ENCODE measurements around the gene NCOA4. TPM values are rescaled to one million over a fixed set of nuclear protein-coding genes. Genes with fewer than 3 reads are reported as not detected.

NCOA4 gene
- total RNA-seq, 1 experiment from 2014 or later: 61.7 TPM

GRCh38 chr10:46077731-46078413, 47.4 kb upstream of the NCOA4 start:
- DNase-seq: no peak
- no peak overlapping the region for H3K4me2 ChIP-seq (ENCODE audit: low read length)
- ATAC-seq: no peak
- no TSS peak for BruUV-seq (replicated peaks)
- no peak overlapping the region for H3K4me3 ChIP-seq (ENCODE audit: low read length)
- H3K27me3 ChIP-seq (ENCODE audit: low read length): no peaks in the 10 kb centered on the region
- H3K27ac ChIP-seq (ENCODE audit: low read length): no peak overlapping the region
- no peaks in the 10 kb centered on the region for H3K79me2 ChIP-seq (ENCODE audit: low read length)
- no peak overlapping the region for H2AFZ ChIP-seq (ENCODE audit: low read length)
- H3K36me3 ChIP-seq (ENCODE audit: low read depth, low read length): no peaks in the 10 kb centered on the region
- no peaks in the 10 kb centered on the region for H3K4me1 ChIP-seq (ENCODE audit: insufficient read depth, low read length)
- POLR2A ChIA-PET (ENCODE audit: unreplicated experiment): no interaction called here
- H3K9ac ChIP-seq (ENCODE audit: low read length): no peak overlapping the region
- H3K9me2 ChIP-seq (replicated peaks; ENCODE audit: low read length): no peaks in the 10 kb centered on the region
- CTCF ChIA-PET: no interaction called here
- no peaks in the 10 kb centered on the region for H4K20me1 ChIP-seq (ENCODE audit: low read length)
- H3K9me3 ChIP-seq (ENCODE audit: low read length): no peaks in the 10 kb centered on the region
- no peak for TF ChIP-seq EZH2 (IDR thresholded peaks at IDR 0.05; ENCODE audit: low read length, unreplicated experiment)
- no peaks in the 10 kb centered on the region for H3F3A ChIP-seq (ENCODE audit: low read length, unreplicated experiment)
- intact Hi-C loops (cut with micrococcal nuclease): no loop called here

- intact Hi-C loops (cut with micrococcal nuclease): no loop called here
- TF ChIP-seq EZH2 (IDR thresholded peaks at IDR 0.05; ENCODE audit: low read length, unreplicated experiment): no peak
- no peak for TF ChIP-seq EZH2phosphoT487 (IDR thresholded peaks at IDR 0.05; ENCODE audit: borderline replicate concordance, low read length)
- no peak for TF ChIP-seq CTCF (conservative IDR thresholded peaks at IDR 0.05; ENCODE audit: low read depth, low read length)
- no peaks in the 10 kb centered on the region for H3K27me3 ChIP-seq (ENCODE audit: low read length)
- no peaks in the 10 kb centered on the region for H3K4me1 ChIP-seq (ENCODE audit: insufficient read depth, low read length)
- ChIA-PET CTCF (no interaction called here), POLR2A (ENCODE audit: unreplicated experiment) (no interaction called here)
- no peaks in the 10 kb centered on the region for H3K79me2 ChIP-seq (ENCODE audit: low read length)
- no peak overlapping the region for H3K4me3 ChIP-seq (ENCODE audit: low read length)
- no peaks in the 10 kb centered on the region for H3F3A ChIP-seq (ENCODE audit: low read length, unreplicated experiment)
- BruUV-seq (replicated peaks): no TSS peak
- no peaks in the 10 kb centered on the region for H3K9me2 ChIP-seq (replicated peaks; ENCODE audit: low read length)
- no peak overlapping the region for H3K9ac ChIP-seq (ENCODE audit: low read length)
- no peak overlapping the region for H2AFZ ChIP-seq (ENCODE audit: low read length)
- ATAC-seq (no peak), DNase-seq (no peak)
- no peaks in the 10 kb centered on the region for H4K20me1 ChIP-seq (ENCODE audit: low read length)
- no peak overlapping the region for H3K4me2 ChIP-seq (ENCODE audit: low read length)
- no peak overlapping the region for H3K27ac ChIP-seq (ENCODE audit: low read length)
- no peaks in the 10 kb centered on the region for H3K9me3 ChIP-seq (ENCODE audit: low read length)
- H3K36me3 ChIP-seq (ENCODE audit: low read depth, low read length): no peaks in the 10 kb centered on the region
Measured at GRCh38 chr10:46077141-46077554, 46.7 kb upstream of the NCOA4 start.

GRCh38 chr10:46075869-46076268, 45.4 kb upstream of the NCOA4 start:
- no peak overlapping the region for H3K4me3 ChIP-seq (ENCODE audit: low read length)
- H3K9ac ChIP-seq (ENCODE audit: low read length): no peak overlapping the region
- no peaks in the 10 kb centered on the region for H4K20me1 ChIP-seq (ENCODE audit: low read length)
- DNase-seq (no peak), ATAC-seq (no peak)
- H3K4me2 ChIP-seq (ENCODE audit: low read length): no peak overlapping the region
- TF ChIP-seq EZH2phosphoT487 (IDR thresholded peaks at IDR 0.05; ENCODE audit: borderline replicate concordance, low read length) (no peak), EZH2 (IDR thresholded peaks at IDR 0.05; ENCODE audit: low read length, unreplicated experiment) (no peak), CTCF (conservative IDR thresholded peaks at IDR 0.05; ENCODE audit: low read depth, low read length) (no peak)
- ChIA-PET POLR2A (ENCODE audit: unreplicated experiment) (no interaction called here), CTCF (no interaction called here)
- H3K27me3 ChIP-seq (ENCODE audit: low read length): no peaks in the 10 kb centered on the region
- no peaks in the 10 kb centered on the region for H3K4me1 ChIP-seq (ENCODE audit: insufficient read depth, low read length)
- H3K9me3 ChIP-seq (ENCODE audit: low read length): no peaks in the 10 kb centered on the region
- H3K9me2 ChIP-seq (replicated peaks; ENCODE audit: low read length): no peaks in the 10 kb centered on the region
- H2AFZ ChIP-seq (ENCODE audit: low read length): no peak overlapping the region
- no peak overlapping the region for H3K27ac ChIP-seq (ENCODE audit: low read length)
- intact Hi-C loops (cut with micrococcal nuclease): no loop called here
- H3K79me2 ChIP-seq (ENCODE audit: low read length): no peaks in the 10 kb centered on the region
- no peaks in the 10 kb centered on the region for H3K36me3 ChIP-seq (ENCODE audit: low read depth, low read length)
- no TSS peak for BruUV-seq (replicated peaks)
- no peaks in the 10 kb centered on the region for H3F3A ChIP-seq (ENCODE audit: low read length, unreplicated experiment)
